NOMO-1 (cell line): ENCODE results near the gene PVALEF.

Experiments used
- DNase-seq, 2 experiments: peaks; one replicate each; lab custom pipeline; 2025; ENCODE audit not compliant: unreplicated experiment in 2 of 2; lab: John Stamatoyannopoulos, UW

PVALEF gene

GRCh38 chr17:81165246-81166032, at the start of gene PVALEF:
Gene PVALEF (plus strand): TSS chr17:81165507. CDS start chr17:81181227, 15,720 bp downstream.
- no peak for DNase-seq

GRCh38 chr17:81115749-81116464, 49.4 kb upstream of the PVALEF start:
- DNase-seq = no peak

- DNase-seq = no peak
Observed at GRCh38 chr17:81116704-81117103, 48.6 kb upstream of the PVALEF start.

- DNase-seq = no peak
Observed at GRCh38 chr17:81117672-81118198, 47.6 kb upstream of the PVALEF start.

- DNase-seq = no peak
Observed at GRCh38 chr17:81118308-81119221, 46.7 kb upstream of the PVALEF start.

DNA sequence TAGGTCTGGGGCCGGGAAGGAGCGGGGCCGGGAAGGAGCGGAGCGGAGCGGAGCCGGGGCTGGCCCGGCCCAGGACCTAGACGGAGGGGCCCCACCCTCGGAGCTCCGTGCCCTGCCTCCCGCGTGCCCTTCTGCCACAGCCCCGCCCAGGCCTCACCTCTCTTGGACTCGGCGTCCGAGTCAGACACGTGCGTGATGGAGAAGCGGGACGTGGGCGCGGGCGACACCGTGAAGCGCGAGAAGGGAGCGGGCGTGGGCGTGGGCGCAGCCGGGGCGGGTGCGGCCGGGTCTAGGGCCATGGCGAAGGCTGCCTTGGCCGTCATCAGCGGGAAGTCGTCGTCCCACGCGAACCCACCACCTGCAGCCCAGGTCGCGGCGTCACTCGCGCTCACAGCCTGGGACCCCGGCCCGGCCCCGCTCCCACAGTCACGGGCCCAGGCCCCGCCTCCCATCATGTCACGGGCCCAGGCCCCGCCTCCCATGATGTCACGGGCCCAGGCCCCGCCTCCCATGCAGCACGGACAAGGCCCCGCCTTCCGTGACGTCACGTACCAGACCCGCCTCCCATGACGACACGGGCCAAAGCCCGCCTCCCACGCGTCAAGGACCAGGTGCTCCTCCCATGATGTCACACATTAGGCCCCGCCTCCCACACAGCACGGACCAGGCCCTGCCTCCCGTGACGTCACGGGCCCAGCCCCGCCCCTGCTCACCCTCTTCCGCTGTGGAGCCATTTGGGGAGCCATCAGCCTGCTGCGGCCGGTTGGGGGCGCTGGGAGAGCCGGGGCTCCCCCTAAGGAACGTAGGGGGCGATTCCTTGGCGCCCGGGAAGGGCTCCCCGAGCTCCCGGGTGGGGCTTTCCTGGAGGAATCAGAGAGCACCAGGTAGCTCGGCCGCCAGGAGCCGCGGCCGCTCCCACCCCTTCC, 45.8 kb upstream of the PVALEF start:
- DNase-seq = peak; percentile 29 to 45

GRCh38 chr17:81120149-81120484, 45.2 kb upstream of the PVALEF start:
- DNase-seq = no peak

DNA sequence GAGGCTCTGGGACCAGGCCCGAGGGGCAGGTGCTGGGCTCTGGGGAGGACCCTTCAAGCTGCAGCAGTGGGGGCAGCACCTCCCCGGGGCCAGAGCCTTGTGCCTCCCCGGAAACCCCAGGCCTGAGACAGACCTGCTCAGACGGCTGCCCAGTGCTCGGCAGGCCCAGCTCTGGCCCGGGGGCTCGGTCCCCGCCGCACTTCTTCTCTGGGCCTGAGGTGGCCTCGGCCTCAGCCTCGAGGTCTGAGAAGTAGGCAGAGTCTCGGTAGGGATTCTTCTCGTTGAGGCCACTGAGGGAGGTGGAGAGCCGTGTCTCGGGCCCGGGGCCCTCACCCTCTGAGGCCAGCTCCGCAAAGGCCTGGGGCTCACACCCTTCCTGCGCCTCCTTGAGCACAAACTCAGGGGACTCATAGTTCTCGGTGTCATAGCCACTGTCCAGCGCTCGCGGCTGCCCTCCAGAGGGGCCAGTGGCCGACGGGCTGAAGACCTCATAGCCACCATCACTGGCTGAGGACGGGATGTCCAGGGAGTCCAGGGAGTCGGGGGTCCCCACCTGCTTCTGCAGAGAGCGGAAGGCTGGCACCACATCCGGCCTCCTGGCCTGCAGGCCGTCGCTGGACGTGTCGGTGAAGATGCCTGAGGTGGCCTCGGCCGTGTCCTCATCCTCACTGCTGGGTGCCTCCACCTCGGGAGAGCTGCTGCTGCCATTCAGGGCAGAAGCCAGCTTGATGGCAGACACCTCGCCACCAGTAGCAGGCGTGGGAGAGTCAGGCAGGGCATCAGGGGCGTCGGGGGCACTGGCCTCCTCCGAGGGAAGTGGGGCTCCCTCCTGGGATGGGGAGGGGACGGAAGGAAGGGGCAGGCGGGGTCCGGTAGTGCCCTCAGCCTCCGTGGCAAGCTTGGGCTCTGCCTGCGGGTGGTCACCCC, 44.3 kb upstream of the PVALEF start:
- no peak for DNase-seq

- no peak for DNase-seq
Observed at GRCh38 chr17:81121841-81122733, 43.2 kb upstream of the PVALEF start.

DNA sequence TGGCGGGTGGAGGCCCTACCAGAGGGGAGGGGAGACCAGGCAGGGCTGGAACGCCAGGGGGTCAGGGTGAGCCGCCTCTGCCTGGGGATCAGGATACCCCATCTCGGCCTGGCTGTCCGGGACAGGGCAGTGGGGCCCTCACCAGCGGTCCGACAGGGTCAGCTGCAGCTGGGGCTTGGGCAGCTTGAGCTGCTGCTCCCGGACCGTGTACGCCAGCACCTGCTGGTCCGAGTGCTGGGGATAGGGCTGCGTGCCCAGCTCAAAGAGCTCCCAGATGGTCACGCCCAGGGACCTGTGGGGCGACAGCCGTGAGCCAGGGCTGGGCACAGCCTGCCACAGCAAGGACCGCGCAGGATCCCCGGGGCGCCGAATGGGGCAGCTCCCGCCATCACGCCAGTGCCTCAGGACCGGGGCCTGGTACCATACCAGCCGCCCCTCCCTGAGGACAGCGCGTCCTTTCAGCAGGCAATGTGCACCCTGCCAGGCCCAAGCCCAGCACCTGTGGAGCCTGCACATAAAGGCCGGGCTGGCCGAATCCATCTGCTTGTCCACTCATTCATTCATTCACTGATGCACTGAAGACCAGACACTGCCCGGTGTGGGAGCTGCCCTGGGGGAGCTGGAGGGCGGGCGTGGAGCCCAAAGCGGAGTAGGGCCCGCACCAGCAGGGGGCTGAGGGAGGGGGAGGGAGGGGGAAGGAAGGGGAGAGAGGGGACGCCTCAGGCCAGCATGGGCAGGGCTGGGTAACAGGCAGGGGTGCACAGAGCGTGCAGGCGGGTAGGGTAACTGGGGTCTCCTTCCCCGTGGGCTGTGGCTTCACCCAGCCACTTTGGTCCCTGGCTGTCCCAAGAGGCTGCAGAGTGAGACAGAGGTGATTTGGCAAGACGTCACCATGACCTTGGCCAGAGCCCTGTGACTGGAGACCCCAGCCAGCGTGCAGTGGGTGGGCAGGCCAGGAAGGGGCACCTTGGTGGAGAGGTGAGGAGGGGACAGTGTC, 42.0 kb upstream of the PVALEF start:
- no peak for DNase-seq

DNA sequence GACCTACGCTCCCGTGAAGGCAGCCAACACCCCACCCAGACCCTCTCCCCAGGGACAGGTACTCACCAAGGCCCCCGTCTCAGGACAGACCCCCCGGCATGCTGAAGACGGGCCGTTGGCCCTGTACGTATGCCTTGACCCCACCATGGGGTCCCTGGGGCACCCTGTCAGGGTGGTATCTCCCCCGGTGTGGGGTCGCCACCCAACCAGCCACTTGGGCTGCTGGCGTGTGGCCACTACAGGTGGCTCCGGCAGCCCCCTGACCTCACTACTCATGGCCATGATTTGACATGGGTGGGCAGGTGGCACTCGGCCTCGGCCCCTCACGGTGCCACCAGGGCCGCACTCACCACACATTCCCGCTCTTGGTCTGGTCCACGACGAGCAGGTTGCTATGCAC, 40.9 kb upstream of the PVALEF start:
- no peak for DNase-seq

- DNase-seq = no peak
Observed at GRCh38 chr17:81125573-81126081, 39.7 kb upstream of the PVALEF start.

DNA sequence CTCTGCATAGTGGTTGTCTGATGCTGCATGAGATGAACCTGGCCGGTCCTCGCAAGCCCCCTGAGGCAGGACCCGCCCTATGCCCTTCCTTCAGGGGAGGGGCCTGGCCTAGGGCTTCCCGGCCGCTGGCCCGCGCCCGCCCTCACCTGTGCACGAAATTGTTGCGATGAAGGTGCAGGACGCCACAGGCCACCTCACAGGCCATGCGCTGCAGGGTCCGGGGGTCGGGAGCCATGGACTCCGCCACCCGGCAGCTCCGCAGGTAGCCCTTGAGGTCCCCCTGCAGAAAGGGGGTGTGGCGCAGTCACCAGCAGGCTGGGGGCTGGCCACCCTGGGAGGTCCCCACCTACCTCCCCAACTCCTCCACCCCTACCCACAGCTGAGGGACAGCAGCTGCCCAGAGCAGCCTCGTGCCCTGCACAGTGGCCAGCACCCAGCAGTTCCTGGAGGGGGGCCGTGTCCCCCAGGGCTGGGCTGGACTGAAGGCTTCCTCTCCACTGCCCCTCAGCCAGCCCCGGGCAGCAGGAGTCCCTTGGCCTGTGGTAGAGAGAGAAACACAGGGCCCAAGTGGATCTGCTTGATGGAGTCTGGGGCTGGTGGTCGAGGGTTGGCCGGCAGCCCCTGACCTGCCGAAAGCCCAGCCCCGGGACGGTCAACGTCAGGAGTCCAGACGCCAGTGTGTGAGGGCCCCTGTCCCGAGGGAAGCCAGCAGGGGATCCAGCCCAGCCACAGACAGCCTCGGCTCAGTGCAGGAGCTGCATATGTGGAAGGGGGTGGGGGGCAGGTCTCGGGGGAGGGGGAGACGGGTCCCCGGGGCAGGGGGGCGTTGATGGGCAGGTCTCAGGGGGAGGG, 38.8 kb upstream of the PVALEF start:
- DNase-seq = no peak

DNA sequence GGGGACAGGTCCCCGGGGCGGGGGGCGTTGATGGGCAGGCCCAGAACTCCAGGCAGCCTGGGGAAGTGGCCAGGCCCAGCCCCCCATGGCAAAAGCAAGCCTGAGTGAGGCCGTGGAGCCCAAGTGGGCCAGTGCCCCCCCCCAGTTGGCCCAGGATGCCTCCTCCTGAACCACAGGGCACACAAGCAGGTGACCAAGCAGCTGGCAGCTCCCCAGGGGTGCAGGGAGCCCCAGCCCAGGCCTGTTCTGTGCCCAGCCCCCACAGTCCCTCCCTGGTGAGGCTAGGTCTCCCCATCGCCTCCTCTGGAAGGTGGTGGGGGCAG, 38.2 kb upstream of the PVALEF start:
- no peak for DNase-seq

DNA sequence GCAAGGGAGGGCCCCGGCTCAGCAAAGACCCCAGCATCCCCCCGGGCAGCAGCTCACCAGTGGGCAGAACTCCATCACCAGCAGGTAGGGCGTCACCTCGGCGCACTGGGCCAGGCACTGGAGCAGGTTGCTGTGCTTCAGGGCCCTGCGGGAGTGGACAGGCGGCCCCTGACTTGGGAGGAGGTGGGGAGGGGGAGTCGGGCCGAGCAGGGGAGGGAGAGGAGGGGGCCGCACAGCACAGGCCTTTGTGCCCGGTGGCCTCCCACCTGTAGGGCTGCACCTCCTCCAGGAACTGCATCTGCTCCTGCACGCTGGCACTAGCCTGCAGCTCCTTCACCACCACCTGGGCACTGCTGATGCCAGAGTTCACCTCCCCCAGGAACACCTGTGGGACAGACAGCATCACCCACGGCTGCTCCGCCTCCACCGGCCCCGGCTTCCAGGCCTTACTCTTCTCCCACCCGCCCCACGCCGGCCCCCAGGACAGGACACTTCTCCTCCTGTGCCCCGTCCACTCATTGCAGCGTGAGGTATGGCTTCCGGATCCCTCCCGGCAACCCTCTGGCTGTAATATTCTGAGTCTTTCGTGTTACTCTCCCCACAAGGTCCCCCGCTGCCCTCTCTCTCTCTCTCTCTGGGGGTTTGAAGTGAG, 37.7 kb upstream of the PVALEF start:
- no peak for DNase-seq
